IMR-90 (cell line): ENCODE data around the gene ITGB1BP2. TPM values are rescaled to one million over a fixed set of nuclear protein-coding genes. Genes with fewer than 3 reads are reported as not detected.
"Not testable (repeated sequence)": the region's sequence is repeated elsewhere in the genome, so short reads cannot be mapped to it uniquely, and the experiment has no call there.

Experiments
- ATAC-seq: fragments of 200-7000 bp; cut with Tn5 transposase; 2 replicates; pipeline ENCODE4 v1.9.1; 2020; ENCODE audit warnings: low read depth, mild to moderate bottlenecking, moderate library complexity
- BruUV-seq: library from RNA; stranded (reverse); fragments of 400-500 nt; replicated peaks from 2 replicates; lab custom pipeline; 2021; lab: Mats Ljungman, UMichigan
- CTCF ChIA-PET: fragments of 300-600 bp; formaldehyde crosslinking; extraction: SDS; loops from one replicate; lab custom pipeline; 2021; ENCODE audit warnings: antibody characterized with exemption; lab: Yijun Ruan, JAX
- POLR2A ChIA-PET: fragments of 300-600 bp; sonication (Branson Sonifier 250); formaldehyde crosslinking; loops from one replicate; lab custom pipeline; 2022; ENCODE audit warnings: antibody characterized with exemption; ENCODE audit not compliant: unreplicated experiment; lab: Charles Lee
- DNase-seq: peaks from one replicate; pipeline ENCODE4 v3.0.0; 2013
- H2AFZ ChIP-seq: replicated peaks from 2 replicates; pipeline ENCODE3; 2013; ENCODE audit warnings: low read length, mild to moderate bottlenecking; ENCODE audit not compliant: poor library complexity
- H2AK5ac ChIP-seq: 2 replicates; pipeline ENCODE4 v1.6.1; 2013; ENCODE audit warnings: low read depth, low read length, inconsistent platforms
- H2AK9ac ChIP-seq: replicated peaks from 2 replicates; pipeline ENCODE3; 2013; ENCODE audit warnings: mild to moderate bottlenecking, low read depth, low read length, moderate library complexity; ENCODE audit not compliant: poor library complexity
- H2BK120ac ChIP-seq: 2 replicates; pipeline ENCODE4 v1.6.1; 2013; ENCODE audit warnings: low read depth, low read length, inconsistent platforms
- H2BK15ac ChIP-seq: 3 replicates; pipeline ENCODE4 v1.6.1; 2013; ENCODE audit warnings: low read depth, low read length, inconsistent platforms
- H2BK20ac ChIP-seq: 2 replicates; pipeline ENCODE4 v1.6.1; 2013; ENCODE audit warnings: low read depth, mild to moderate bottlenecking, inconsistent platforms, low read length, moderate library complexity
- H2BK5ac ChIP-seq: 2 replicates; pipeline ENCODE4 v1.6.1; 2013; ENCODE audit warnings: mild to moderate bottlenecking, low read depth, low read length, inconsistent platforms; ENCODE audit not compliant: poor library complexity, severe bottlenecking
- H3K14ac ChIP-seq: replicated peaks from 2 replicates; pipeline ENCODE4 v1.6.1; 2013; ENCODE audit warnings: low read depth, low read length, inconsistent platforms
- H3K18ac ChIP-seq: 2 replicates; pipeline ENCODE4 v1.6.1; 2013; ENCODE audit warnings: low read depth, low read length, control low read depth
- H3K23ac ChIP-seq: 2 replicates; pipeline ENCODE4 v1.6.1; 2013; ENCODE audit warnings: low read depth, low read length, inconsistent platforms
- H3K27ac ChIP-seq: 2 replicates; pipeline ENCODE4 v1.5.1; 2013; ENCODE audit warnings: mild to moderate bottlenecking, control low read depth, low read length; ENCODE audit not compliant: insufficient read depth
- H3K27me3 ChIP-seq: 2 replicates; pipeline ENCODE4 v1.6.1; 2013; ENCODE audit warnings: low read length; ENCODE audit not compliant: control insufficient read depth, insufficient read depth
- H3K36me3 ChIP-seq: 2 replicates; pipeline ENCODE4 v1.6.1; 2013; ENCODE audit warnings: low read length, mixed read lengths; ENCODE audit not compliant: control insufficient read depth, insufficient read depth
- H3K4ac ChIP-seq: 2 replicates; pipeline ENCODE4 v1.6.1; 2013; ENCODE audit warnings: low read depth, low read length, inconsistent platforms
- H3K4me1 ChIP-seq: 2 replicates; pipeline ENCODE4 v1.6.1; 2013; ENCODE audit warnings: low read length, mixed read lengths; ENCODE audit not compliant: control insufficient read depth, insufficient read depth
- H3K4me2 ChIP-seq: 2 replicates; pipeline ENCODE4 v1.6.1; 2013; ENCODE audit warnings: low read depth, mild to moderate bottlenecking, control low read depth, low read length, moderate library complexity
- H3K4me3 ChIP-seq: 2 replicates; pipeline ENCODE4 v1.5.1; 2013; ENCODE audit warnings: low read depth, mild to moderate bottlenecking, control low read depth, low read length, moderate library complexity; ENCODE audit not compliant: insufficient read depth
- H3K56ac ChIP-seq: 2 replicates; pipeline ENCODE4 v1.6.1; 2013; ENCODE audit warnings: low read length, inconsistent platforms; ENCODE audit not compliant: insufficient read depth; ENCODE audit errors: extremely low read depth
- H3K79me1 ChIP-seq, 2 experiments: 2 replicates each; pipeline ENCODE4 v1.6.1; 2013; ENCODE audit warnings: low read length in 2 of 2, inconsistent platforms in 1 of 2, low read depth in 1 of 2
- H3K9ac ChIP-seq: 2 replicates; pipeline ENCODE4 v1.6.1; 2013; ENCODE audit warnings: low read depth, low read length, control low read depth
- H3K9me1 ChIP-seq: 2 replicates; pipeline ENCODE4 v1.6.1; 2013; ENCODE audit warnings: low read length, inconsistent platforms; ENCODE audit not compliant: insufficient read depth
- H3K9me3 ChIP-seq: 2 replicates; pipeline ENCODE4 v1.6.1; 2013; ENCODE audit warnings: low read length; ENCODE audit not compliant: control insufficient read depth, insufficient read depth
- H4K20me1 ChIP-seq: 2 replicates; pipeline ENCODE4 v1.6.1; 2013; ENCODE audit warnings: low read length, inconsistent platforms; ENCODE audit not compliant: insufficient read depth
- H4K5ac ChIP-seq: 2 replicates; pipeline ENCODE4 v1.6.1; 2013; ENCODE audit warnings: mild to moderate bottlenecking, low read depth, low read length, control low read depth
- H4K8ac ChIP-seq, 2 experiments: 2 replicates each; pipeline ENCODE4 v1.6.1; 2013; ENCODE audit warnings: low read depth in 2 of 2, low read length in 2 of 2, control low read depth in 1 of 2, inconsistent platforms in 1 of 2
- H4K91ac ChIP-seq: 2 replicates; pipeline ENCODE4 v1.6.1; 2013; ENCODE audit warnings: low read depth, low read length, inconsistent platforms; ENCODE audit not compliant: insufficient read depth
- WGBS, 2 experiments: methylation state at CpG; one replicate each; pipeline versions ENCODE4 v1.1.5 to v1.1.7; 2013; ENCODE audit warnings: missing lambda C conversion rate in 2 of 2; ENCODE audit not compliant: insufficient read length in 1 of 2; ENCODE audit errors: extremely low coverage in 2 of 2; 5-methylcytosine and 5-hydroxymethylcytosine counted together
- dilution Hi-C: fragments of 300-500 bp; cut with HindIII; formaldehyde crosslinking; loops from one replicate; pipeline ENCODE4 v1.14.3; 2018; ENCODE audit warnings: low sequenced_read_pairs; ENCODE audit not compliant: unreplicated experiment
- in situ Hi-C: fragments of 300-500 bp; cut with MboI; formaldehyde crosslinking; loops from 3 replicates; pipeline ENCODE4 v1.14.3; 2019; ENCODE audit warnings: low sequenced_read_pairs, inconsistent platforms, mixed read lengths
- intact Hi-C: fragments of 100-400 bp; cut with micrococcal nuclease; formaldehyde crosslinking; loops from 2 replicates; pipeline ENCODE4 v1.10.0; 2022
- polyA plus RNA-seq, 3 experiments: library from polyadenylated mRNA; depleted of rRNA; stranded (reverse); fragments of >200 nt; gene quantifications; 2 replicates each; pipeline ENCODE4 v1.2.3, GENCODE V29; 2012; ENCODE audit warnings: low replicate concordance in 1 of 3
- total RNA-seq: library from RNA; depleted of rRNA; stranded (reverse); fragments of >200 nt; gene quantifications from 2 replicates; pipeline ENCODE4 v1.2.3, GENCODE V29; 2012; rRNA removed

Gene ITGB1BP2
- total and polyA plus RNA-seq, 2 of the 4 experiments (the other 2 are of a cell fraction), result 3.0 to 3.5 TPM

GRCh38 chrX:71352439-71352838 lies 50.9 kb downstream of the ITGB1BP2 start:
- H3K27ac ChIP-seq, H3K4me2 ChIP-seq, H3K56ac ChIP-seq, H4K5ac ChIP-seq, H2BK120ac ChIP-seq, H3K4ac ChIP-seq, H3K23ac ChIP-seq, H3K14ac ChIP-seq, H2BK15ac ChIP-seq, H2AK9ac ChIP-seq, BruUV-seq, H2BK5ac ChIP-seq, H3K36me3 ChIP-seq, in situ Hi-C loops, dilution Hi-C loops, H3K27me3 ChIP-seq, H2BK20ac ChIP-seq, DNase-seq, H3K9me3 ChIP-seq, H4K20me1 ChIP-seq, CTCF ChIA-PET, H3K79me1 ChIP-seq, H3K9me1 ChIP-seq, H2AFZ ChIP-seq, POLR2A ChIA-PET, H4K8ac ChIP-seq, H3K4me1 ChIP-seq, H3K18ac ChIP-seq, H2AK5ac ChIP-seq, H3K9ac ChIP-seq, ATAC-seq, H4K91ac ChIP-seq, H3K4me3 ChIP-seq: not testable (repeated sequence)
- intact Hi-C loops, result loop anchor here (10.0 kb wide), 1 partner anchor 378 kb away; no protein-coding TSS in a partner anchor
- WGBS, 2 experiments, result no CpG with 5 or more reads among the region's 5 CpGs

Other genes with a start within 250 kb of the ITGB1BP2 start
- 43.0 and 59.9 TPM in 2 replicates for gene SNX12, start 233.4 kb upstream of the ITGB1BP2 start, total RNA-seq
- 55.2 and 63.0 TPM in 2 replicates for gene SNX12, start 233.4 kb upstream of the ITGB1BP2 start, polyA plus RNA-seq (2012; rRNA removed)
- gene FOXO4, start 205.9 kb upstream of the ITGB1BP2 start, total RNA-seq, result 1.4 and 2.0 TPM in 2 replicates
- 1.4 and 2.6 TPM in 2 replicates for gene FOXO4, start 205.9 kb upstream of the ITGB1BP2 start, polyA plus RNA-seq (2012; rRNA removed)
- gene CXorf65, start 195.0 kb upstream of the ITGB1BP2 start, total RNA-seq, result not detected in 2 replicates
- gene CXorf65, start 195.0 kb upstream of the ITGB1BP2 start, polyA plus RNA-seq (2012; rRNA removed), result not detected in 2 replicates
- not detected in 2 replicates for gene IL2RG, start 190.2 kb upstream of the ITGB1BP2 start, total RNA-seq
- gene IL2RG, start 190.2 kb upstream of the ITGB1BP2 start, polyA plus RNA-seq (2012; rRNA removed), result not detected in 2 replicates
- 9.1 and 12.5 TPM in 2 replicates for gene MED12, start 183.2 kb upstream of the ITGB1BP2 start, total RNA-seq
- 17.3 and 19.8 TPM in 2 replicates for gene MED12, start 183.2 kb upstream of the ITGB1BP2 start, polyA plus RNA-seq (2012; rRNA removed)
- gene NLGN3, start 156.9 kb upstream of the ITGB1BP2 start, total RNA-seq, result 0.18 and 0.28 TPM in 2 replicates
- 0.36 and 0.39 TPM in 2 replicates for gene NLGN3, start 156.9 kb upstream of the ITGB1BP2 start, polyA plus RNA-seq (2012; rRNA removed)
- not detected in 2 replicates for gene GJB1, start 78.5 kb upstream of the ITGB1BP2 start, total RNA-seq
- gene GJB1, start 78.5 kb upstream of the ITGB1BP2 start, polyA plus RNA-seq (2012; rRNA removed), result not detected in 2 replicates
- 8.3 and 10.0 TPM in 2 replicates for gene ZMYM3, start 47.6 kb upstream of the ITGB1BP2 start, total RNA-seq
- 26.0 and 28.1 TPM in 2 replicates for gene ZMYM3, start 47.6 kb upstream of the ITGB1BP2 start, polyA plus RNA-seq (2012; rRNA removed)
- gene NONO, start 18.1 kb upstream of the ITGB1BP2 start, total RNA-seq, result 444 and 609 TPM in 2 replicates
- 199 and 308 TPM in 2 replicates for gene NONO, start 18.1 kb upstream of the ITGB1BP2 start, polyA plus RNA-seq (2012; rRNA removed)
- gene TAF1, start 64.6 kb downstream of the ITGB1BP2 start, total RNA-seq, result 25.5 and 36.1 TPM in 2 replicates
- gene TAF1, start 64.6 kb downstream of the ITGB1BP2 start, polyA plus RNA-seq (2012; rRNA removed), result 11.6 and 15.7 TPM in 2 replicates
- 65.0 and 80.7 TPM in 2 replicates for gene OGT, start 231.4 kb downstream of the ITGB1BP2 start, total RNA-seq
- gene OGT, start 231.4 kb downstream of the ITGB1BP2 start, polyA plus RNA-seq (2012; rRNA removed), result 96.8 and 113 TPM in 2 replicates